NCI-H2107 treated with DMSO at 0.1 percent for 48 hours (cell line): ENCODE measurements around the gene CAPSL.
"Not testable (repeated sequence)": the region's sequence is repeated elsewhere in the genome, so short reads cannot be mapped to it uniquely, and the experiment has no call there.

Source experiments
- DNase-seq: peaks from one replicate; lab custom pipeline; 2025; ENCODE audit not compliant: unreplicated experiment; lab: John Stamatoyannopoulos, UW

CAPSL gene

GRCh38 chr5:35908228-35908627, 30.2 kb downstream of the CAPSL start:
- no peak for DNase-seq

DNA sequence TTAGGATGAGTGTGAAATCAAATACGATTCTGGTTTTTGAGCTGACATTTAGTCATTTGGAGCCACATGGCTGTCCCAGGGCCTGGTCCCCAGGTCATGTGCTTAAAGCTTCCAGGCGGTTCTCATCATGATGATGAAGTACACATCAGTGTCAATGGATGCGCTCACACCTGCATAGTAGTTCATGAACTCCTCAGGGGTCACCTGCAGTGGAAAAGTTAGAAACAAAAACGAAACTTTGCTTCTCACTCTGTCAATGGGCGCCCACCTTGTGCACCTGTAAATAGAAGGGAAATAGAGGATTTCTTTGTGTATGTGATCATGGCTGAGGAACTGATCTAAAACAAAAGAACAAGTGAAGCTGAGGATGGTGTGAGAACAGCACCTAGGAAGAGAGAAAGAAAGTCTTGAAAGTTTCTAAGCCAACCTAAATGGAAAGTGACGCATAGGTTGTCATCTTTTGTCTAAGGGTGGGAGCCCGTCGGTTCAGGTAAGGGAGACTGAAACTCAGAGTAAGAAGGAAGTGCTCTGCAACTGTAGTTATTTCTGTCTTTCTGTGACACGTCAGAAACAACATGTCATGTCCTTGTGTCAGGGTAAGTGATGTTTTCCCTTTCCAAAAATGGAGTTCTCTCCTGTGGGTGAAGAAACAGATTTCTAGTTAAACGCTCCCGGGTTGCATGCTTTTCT, 33.8 kb downstream of the CAPSL start:
- no peak for DNase-seq

GRCh38 chr5:35903631-35904203, 34.7 kb downstream of the CAPSL start:
- no peak for DNase-seq

- no peak for DNase-seq
Observed at GRCh38 chr5:35902046-35902672, 36.3 kb downstream of the CAPSL start.

GRCh38 chr5:35900972-35901695, 37.3 kb downstream of the CAPSL start:
- no peak for DNase-seq

DNA sequence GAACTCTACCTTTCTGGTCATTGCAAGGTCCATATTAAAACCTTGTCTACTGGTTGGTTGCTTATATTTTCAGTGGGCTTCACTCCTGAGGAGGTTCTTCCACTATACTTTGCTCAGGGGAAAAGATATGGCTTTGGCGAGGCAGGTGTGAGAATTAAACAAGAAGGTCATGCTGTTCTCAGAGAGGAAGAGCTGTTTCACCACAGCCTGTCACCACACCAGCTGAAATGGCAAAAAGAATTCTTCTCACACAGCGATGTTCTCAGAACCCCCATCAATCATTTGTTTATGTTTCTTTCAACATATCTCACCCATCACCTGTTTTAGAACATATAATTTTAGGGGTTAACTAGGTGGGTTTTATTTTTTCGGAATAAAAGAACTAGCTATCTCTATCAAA, 38.6 kb downstream of the CAPSL start:
- DNase-seq, result no peak

- no peak for DNase-seq
Observed at GRCh38 chr5:35898952-35899660, 39.3 kb downstream of the CAPSL start.

DNA sequence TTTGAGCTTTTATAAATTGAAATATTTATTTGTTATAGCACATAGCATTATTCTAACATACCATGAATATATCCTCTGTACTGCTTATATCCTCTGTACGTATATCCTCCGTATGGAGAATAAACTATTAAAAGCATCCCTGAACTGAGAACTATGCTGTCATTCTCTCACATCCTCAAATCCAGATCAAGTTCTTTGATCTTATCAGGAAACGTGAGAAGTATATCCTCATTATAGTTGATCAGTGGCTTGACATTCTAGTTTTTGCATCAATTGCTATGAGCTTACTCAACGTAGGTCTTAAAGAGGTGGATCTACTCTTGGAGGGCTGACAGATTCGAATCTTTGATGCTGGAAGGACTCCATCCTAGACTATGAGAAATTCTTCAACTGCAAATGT, 44.3 kb downstream of the CAPSL start:
- no peak for DNase-seq

GRCh38 chr5:35892799-35893198, 45.6 kb downstream of the CAPSL start:
- DNase-seq, result not testable (repeated sequence)

DNA sequence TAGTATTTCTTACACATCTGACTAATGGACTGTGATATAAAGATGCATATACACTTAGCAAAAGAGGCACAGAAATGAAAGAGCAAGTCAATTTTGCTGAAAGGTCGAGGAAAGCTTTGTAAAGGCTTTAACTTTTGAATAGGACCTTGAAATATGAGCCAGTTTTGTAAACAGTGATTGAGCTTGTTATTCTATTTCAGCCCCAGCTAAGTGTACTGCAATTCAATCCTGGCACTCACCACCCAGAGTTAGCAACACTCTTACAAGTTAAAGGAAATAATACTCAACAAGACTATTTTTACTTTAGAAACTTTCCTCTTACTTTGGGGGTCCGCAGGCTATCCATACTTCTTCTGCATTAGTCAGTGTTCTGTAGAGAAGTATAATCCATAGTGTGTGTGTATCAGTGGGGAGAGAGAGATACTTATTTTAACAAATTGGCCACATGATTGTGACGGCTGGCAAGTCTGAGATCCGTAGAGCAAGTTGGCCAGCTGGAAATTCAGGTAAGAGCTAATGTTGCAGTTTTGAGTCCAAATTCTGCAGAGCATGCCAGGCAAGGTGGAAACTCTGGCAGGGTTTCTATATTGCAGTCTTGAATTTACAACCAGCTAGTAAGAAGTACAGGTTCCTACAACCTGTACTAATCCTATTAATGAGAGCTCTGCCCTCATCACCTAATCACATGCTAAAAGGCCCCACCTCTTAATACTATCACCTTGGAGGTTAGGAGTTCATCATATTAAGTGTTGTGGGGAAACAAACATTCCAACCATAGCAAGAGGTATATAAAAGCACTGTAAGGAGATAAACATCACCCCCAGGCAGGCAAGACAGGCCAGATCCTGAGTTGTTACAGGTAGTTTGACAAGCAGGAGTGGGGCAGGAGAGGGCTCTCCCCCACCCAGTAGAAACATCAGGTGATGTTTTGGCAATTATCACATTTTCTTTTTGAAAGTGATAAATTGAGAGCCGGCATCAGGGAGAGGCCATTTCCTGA, 48.1 kb downstream of the CAPSL start:
- DNase-seq, result peak; percentile 33

DNA sequence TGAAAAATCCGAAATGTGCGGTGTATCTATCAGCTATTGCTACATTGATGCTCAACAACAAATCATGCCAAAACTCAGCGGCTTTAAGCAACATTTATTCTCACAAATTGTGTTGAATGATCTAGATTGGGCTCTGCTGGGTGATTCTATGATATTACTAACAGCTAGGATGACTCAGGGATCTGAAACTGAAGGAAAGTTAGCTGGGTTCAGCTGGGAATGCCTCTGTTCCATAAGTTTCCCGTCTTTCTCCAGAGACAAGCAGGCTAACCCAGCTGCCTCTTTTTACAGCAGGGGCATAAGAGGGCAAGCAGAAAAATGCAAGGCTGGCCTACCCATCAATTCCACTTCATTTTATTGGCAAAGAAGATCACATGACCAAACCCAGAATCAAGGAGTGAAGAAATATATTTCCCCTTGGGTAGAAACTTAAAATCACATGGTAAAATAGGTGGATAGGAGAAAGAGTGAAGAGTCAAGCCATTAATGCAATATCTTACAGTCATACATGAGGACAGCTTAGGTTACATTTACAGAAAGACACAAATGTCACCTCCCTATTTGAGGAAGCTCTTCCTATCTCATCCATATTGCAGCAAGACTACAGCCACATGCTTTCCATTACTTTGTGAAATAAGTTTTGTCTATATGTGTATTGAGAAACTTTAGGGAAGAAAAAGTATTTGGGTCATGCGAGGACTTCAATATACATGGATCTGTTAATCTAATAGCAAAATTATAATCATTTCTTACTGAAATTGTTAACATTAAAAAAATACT, 50.9 kb downstream of the CAPSL start:
- DNase-seq, result no peak

DNA sequence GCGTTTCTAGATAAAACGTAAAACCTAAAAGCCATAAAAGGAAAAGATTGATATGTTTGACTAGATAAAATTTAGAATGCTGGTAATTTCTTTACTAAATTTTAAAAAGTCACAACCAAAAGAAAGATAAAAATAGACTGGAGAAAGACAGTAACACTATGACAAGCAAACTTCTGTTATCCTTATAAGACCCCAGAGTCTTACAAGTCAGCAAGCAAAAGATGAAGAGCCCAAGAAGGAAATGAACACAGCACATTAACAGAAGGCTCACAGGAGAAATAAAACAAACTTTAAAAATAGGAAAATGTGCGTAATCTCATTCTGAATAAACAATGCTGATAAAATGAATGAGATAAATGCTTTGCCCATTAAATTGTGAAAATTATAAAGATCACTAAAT, 52.0 kb downstream of the CAPSL start:
- no peak for DNase-seq

GRCh38 chr5:35884773-35885172, 53.6 kb downstream of the CAPSL start:
- no peak for DNase-seq

- no peak for DNase-seq
Observed at GRCh38 chr5:35884191-35884769, 54.1 kb downstream of the CAPSL start.

GRCh38 chr5:35881758-35882157, 56.7 kb downstream of the CAPSL start:
- DNase-seq, result no peak

GRCh38 chr5:35880156-35880555, 58.3 kb downstream of the CAPSL start:
- no peak for DNase-seq

- DNase-seq, result no peak
Observed at GRCh38 chr5:35879649-35880048, 58.8 kb downstream of the CAPSL start.

- DNase-seq, result no peak
Observed at GRCh38 chr5:35879096-35879495, 59.3 kb downstream of the CAPSL start.

- DNase-seq, result no peak
Observed at GRCh38 chr5:35878079-35878478, 60.3 kb downstream of the CAPSL start.
